Measurements from ENCODE around the gene LPCAT3. TPM values are rescaled to one million over a fixed set of nuclear protein-coding genes. Genes with fewer than 3 reads are reported as not detected.
"Not testable (repeated sequence)": the region's sequence is repeated elsewhere in the genome, so short reads cannot be mapped to it uniquely, and the experiment has no call there.

LPCAT3 gene
- total RNA-seq, 1 experiment from 2014 or later, result 68.3 TPM

DNA sequence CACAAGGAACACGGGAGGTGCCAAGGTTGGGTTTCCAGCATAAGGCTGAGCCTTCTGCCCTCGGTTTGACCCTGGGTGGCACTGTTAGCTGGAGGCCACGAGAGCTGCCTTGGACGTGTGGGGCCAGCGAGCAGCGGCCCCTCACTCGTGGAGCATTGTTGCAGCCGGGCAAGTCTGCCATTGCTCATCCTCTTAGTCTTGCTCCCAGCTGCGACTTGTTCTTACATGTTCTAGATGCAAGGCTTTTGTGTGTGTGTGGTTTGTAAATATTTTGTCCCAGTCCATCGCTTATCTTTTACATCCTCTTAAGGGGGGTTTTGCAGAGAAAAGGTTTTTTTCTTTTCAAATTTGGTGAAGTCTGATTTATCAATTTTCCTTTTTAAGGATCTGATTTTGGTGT lies 21.1 kb upstream of the LPCAT3 start:
- in situ Hi-C loops (cut with HindIII; ENCODE audit: low sequenced_read_pairs), result no loop called here
- DNase-seq (ENCODE audit: low spot score), result no peak

- in situ Hi-C loops (cut with HindIII; ENCODE audit: low sequenced_read_pairs), result no loop called here
- DNase-seq (ENCODE audit: low spot score), result no peak
These were observed 20.3 kb upstream of the LPCAT3 start for GRCh38 chr12:7038591-7038990.

GRCh38 chr12:7037411-7037810 lies 19.1 kb upstream of the LPCAT3 start:
- in situ Hi-C loops (cut with HindIII; ENCODE audit: low sequenced_read_pairs); DNase-seq (ENCODE audit: low spot score): not testable (repeated sequence)

- no peak for DNase-seq (ENCODE audit: low spot score)
- in situ Hi-C loops (cut with HindIII; ENCODE audit: low sequenced_read_pairs), result no loop called here
These were observed 17.2 kb upstream of the LPCAT3 start for GRCh38 chr12:7035463-7035862.

DNA sequence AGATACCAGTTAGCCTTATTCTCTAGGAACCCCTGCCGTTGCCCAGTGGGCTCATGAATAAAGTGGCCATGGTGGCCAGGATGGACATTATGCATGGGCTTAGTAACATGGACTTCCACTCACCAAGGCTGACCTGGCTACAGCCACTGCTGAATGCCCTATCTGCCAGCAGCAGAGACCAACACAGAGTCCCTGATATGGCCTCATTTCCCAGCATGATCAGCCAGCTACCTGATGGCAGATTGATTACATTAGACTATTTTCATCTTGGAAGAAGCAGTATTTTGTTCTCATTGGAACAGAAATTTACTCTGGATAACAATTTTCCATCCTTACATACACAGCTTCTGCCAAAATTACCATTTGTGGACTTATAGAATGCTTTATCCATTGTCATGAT lies 16.2 kb upstream of the LPCAT3 start:
- in situ Hi-C loops (cut with HindIII; ENCODE audit: low sequenced_read_pairs), result no loop called here
- DNase-seq (ENCODE audit: low spot score), result no peak

DNA sequence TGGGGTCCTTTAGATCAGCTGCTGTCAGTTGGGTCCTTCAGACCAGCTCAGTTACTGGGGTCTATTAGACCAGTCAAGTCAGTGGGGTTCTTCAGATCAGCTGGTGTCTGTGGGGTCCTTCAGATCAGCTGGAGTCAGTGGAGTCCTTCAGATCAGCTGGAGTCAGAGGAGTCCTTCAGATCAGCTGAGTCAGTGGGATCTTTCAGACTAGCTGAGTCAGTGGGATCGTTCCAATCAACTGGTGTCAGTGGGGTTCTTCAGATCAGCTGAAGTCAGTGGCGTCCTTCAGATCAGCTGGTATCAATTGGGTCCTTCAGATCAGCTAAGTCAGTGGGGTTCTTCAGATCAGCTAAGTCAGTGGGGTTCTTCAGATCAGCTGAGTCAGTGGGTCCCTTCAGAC lies 14.7 kb upstream of the LPCAT3 start:
- no peak for DNase-seq (ENCODE audit: low spot score)

DNA sequence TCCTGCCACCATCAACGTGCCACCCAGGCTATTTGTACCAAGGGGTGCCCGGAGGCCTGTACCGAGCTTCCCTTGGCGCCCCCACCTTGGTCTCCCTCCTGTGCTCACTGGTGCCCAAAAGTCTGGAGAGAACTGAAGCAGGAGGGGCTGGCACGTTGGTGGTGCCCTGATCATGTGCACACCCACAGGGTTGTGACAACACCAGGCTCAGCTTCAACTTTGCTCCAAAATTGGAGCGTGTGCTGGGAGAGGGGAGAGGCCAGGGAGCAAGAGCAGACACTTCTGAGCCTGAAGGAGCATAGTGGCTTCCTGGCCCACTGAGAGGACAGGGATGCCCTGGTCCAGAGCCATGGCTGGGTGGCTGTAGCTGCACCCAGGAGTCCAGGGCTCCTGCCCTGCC lies 13.0 kb upstream of the LPCAT3 start:
- no peak for DNase-seq (ENCODE audit: low spot score)
- in situ Hi-C loops (cut with HindIII; ENCODE audit: low sequenced_read_pairs), result no loop called here

More for the DNA sequence above, 14.7 kb upstream of the LPCAT3 start:
- in situ Hi-C loops (cut with HindIII; ENCODE audit: low sequenced_read_pairs), result no loop called here

DNA sequence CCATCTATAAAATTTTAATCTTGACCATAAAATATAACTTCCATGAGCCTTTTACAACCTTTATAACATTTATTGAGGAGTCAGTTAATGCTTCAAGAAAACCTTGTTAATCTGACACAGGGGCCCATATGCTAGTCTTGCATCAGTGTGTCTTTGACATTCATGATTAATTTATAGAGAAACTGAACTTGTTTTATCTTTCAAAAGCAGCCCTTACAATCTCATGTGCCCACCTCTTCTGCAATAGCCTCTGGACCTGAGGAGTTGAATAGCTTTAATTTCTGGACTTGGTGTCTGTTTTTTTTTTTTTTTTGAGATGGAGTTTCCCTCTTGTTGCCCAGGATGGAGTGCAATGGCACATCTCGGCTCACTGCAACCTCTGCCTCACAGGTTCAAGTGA lies 8.6 kb upstream of the LPCAT3 start:
- no peak for DNase-seq (ENCODE audit: low spot score)
- in situ Hi-C loops (cut with HindIII; ENCODE audit: low sequenced_read_pairs), result no loop called here

DNA sequence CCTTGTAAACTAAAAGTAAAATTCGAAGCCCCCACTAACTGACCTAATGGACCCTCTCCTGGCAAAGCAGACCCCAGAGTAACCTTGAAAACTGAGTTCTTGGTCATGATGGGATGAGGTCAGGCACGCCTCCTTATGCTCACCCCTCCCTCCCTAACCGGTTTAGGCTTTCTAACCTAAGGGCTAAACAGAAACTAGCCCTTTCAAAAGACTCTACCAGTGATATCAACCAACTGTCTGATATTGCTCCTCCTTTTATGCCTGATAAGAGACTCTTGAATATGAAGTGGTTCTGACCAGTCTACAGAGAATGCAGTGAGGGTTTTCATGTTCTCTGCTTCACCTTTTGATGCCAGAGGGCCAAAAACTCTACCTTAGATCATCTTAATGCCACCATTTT lies 4.8 kb upstream of the LPCAT3 start:
- in situ Hi-C loops (cut with HindIII; ENCODE audit: low sequenced_read_pairs), result no loop called here
- no peak for DNase-seq (ENCODE audit: low spot score)

DNA sequence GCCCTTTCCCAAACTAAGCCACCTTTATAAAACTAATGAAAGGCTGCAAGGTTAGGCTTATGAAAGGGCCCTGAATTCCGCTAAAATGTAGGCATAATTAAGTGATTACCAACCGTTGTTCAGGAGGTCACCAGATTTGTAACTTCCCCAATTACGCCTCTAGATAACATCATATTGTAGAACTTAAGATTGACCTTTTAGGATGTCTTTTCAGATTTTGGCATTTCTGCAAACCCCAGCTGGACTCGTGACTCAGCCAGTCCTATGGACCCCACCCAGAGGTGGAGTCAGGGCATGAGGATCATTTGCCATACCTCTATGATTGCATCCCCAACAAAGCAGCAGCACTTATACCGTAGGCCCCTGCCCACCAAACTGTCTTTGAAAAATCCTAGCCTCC lies 3.7 kb upstream of the LPCAT3 start:
- in situ Hi-C loops (cut with HindIII; ENCODE audit: low sequenced_read_pairs), result no loop called here

GRCh38 chr12:7019043-7019569 lies 830 bp upstream of the LPCAT3 start:
- in situ Hi-C loops (cut with HindIII; ENCODE audit: low sequenced_read_pairs), result no loop called here
- peak; percentile 46 for DNase-seq (ENCODE audit: low spot score)

More for the DNA sequence above, 3.7 kb upstream of the LPCAT3 start:
- no peak for DNase-seq (ENCODE audit: low spot score)

GRCh38 chr12:7017870-7018349 lies 366 bp downstream of the LPCAT3 start:
- in situ Hi-C loops (cut with HindIII; ENCODE audit: low sequenced_read_pairs), result no loop called here
- DNase-seq (ENCODE audit: low spot score), result peak; percentile 47

DNA sequence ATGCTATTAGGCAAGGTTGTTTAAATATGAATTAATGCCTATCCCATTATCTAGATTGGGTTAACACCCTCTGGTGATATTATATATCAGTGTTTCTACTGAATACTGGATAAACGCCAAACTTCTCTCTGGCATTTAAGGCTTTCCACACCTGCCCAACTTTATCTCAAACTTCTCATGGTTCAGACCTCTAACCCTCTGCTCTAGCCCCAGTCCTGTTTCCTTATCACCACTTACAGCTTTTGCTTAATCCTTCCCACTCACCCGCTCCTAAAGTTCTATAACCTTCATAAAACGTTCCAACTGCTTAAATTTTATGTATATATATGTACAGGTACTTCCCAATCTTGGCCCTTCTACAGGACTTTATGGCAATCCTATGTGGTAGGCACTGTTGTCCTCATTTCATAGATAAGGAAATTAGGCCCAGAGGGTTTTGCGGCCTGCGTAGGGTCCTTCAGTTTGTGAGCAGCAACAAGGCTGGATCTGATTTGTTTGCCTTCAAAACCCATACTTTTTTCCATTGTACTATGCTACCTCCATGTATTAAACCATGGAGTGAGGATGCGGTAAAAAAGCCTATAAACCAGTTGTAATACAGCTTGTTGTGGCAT lies 1.2 kb downstream of the LPCAT3 start:
- in situ Hi-C loops (cut with HindIII; ENCODE audit: low sequenced_read_pairs), result no loop called here
- no peak for DNase-seq (ENCODE audit: low spot score)

DNA sequence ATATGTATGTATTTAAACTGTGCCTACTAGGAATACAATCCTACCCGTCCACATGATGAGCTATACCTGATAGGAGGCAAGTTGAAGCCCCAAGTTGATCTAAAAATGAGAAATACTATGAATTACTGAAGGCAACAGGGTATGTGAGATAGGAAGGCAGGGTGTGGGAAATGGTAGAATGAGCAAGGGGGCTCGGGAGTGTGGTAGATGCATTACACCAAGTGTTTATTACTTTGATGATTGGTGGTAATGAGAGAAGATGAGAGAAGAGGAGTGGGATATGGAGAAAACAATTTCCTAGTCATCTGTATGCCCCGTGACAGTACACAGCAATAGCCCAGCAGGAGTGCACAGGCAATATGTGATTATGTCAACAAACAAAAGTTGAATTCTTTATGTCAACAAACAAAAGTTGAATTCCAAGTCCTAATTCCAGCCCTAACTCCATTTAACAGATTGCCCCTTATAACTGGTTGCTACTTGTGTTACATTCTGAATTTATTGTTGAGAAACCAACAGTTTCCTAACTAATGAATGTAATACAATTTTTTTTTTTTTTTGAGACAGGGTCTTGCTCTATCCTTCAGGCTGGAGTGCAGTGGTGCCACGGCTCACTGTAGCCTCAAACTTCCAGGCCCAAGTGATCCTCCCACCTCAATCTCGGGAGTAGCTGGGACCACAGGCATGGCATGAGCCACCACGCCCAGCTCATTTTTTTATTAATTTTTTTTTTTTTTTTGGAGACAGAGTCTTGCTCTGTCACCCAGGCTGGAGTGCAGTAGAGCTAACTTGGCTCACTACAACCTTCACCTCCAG lies 2.5 kb downstream of the LPCAT3 start:
- in situ Hi-C loops (cut with HindIII; ENCODE audit: low sequenced_read_pairs), result no loop called here
- no peak for DNase-seq (ENCODE audit: low spot score)

- in situ Hi-C loops (cut with HindIII; ENCODE audit: low sequenced_read_pairs), result no loop called here
- DNase-seq (ENCODE audit: low spot score), result no peak
These were observed 5.2 kb downstream of the LPCAT3 start for GRCh38 chr12:7013101-7013500.

DNA sequence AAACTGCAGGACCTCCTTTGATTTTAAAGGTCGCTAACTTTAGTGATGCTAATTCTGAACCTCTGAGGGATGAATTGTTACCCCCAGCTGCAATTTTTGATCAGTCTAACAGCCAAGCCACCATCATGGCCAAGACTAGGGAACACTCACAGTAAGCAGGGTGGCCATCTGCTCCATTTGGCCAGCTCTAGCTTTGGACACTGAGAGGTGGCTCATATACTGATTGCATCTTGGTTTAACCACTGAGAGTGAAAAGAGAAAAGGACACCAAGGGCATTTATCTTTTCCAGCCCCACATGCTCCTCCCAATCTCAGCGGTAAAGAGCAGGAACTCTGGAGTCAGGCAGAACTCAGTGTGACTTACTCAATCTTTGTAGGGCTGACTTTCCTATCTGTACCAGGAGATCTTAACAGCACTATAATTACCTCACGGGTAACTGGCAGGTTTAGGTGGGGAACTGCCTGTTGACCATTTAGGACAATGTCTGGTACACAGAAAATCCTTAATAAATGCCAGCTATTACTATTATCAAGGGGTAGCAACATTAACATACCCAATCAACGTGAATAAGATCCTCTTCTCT lies 6.2 kb downstream of the LPCAT3 start:
- DNase-seq (ENCODE audit: low spot score), result peak; percentile 96
- in situ Hi-C loops (cut with HindIII; ENCODE audit: low sequenced_read_pairs), result no loop called here

GRCh38 chr12:7011398-7011797 lies 6.9 kb downstream of the LPCAT3 start:
- DNase-seq (ENCODE audit: low spot score); in situ Hi-C loops (cut with HindIII; ENCODE audit: low sequenced_read_pairs): not testable (repeated sequence)

DNA sequence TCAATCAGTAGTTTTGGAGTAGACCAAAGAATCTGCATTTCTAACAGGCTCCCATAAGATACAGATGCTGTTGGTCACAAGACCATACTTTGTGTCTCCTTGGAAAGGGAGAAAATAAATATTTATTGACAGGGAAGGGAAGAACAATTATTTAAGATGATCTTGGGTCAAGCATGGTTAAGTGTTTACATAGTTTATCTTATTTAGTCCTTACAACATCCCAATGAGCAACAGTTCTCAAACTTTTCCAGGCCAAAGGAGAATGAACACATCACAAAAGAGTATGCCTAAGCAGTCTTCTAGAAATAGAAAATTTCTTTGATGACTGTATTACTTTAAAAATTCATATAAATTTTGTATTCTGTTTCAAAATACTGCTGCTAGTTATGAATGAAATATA lies 8.8 kb downstream of the LPCAT3 start:
- in situ Hi-C loops (cut with HindIII; ENCODE audit: low sequenced_read_pairs), result no loop called here
- DNase-seq (ENCODE audit: low spot score), result no peak

DNA sequence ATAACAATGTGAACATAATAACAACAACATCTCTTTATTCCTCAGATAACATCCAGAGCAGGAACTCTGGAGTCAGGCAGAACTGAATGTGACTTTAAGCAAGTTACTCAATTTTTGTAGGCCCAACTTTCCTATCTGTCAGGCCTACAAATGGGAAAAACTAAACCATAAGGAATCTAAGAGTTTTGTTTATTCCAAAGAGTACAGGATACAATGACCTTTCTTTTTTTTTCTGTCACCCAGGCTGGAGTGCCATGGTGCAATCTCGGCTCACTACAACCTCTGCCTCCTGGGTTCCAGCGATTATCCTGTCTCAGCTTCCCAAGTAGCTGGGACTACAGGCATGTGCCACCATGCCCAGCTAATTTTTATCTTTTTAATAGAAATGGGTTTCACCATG lies 9.4 kb downstream of the LPCAT3 start:
- no peak for DNase-seq (ENCODE audit: low spot score)
- in situ Hi-C loops (cut with HindIII; ENCODE audit: low sequenced_read_pairs), result no loop called here

GRCh38 chr12:7006639-7007038 lies 11.6 kb downstream of the LPCAT3 start:
- in situ Hi-C loops (cut with HindIII; ENCODE audit: low sequenced_read_pairs), result no loop called here
- no peak for DNase-seq (ENCODE audit: low spot score)

Measured in G401 (cell line).